Measurements from ENCODE around the gene GBA2. TPM values are rescaled to one million over a fixed set of nuclear protein-coding genes. Genes with fewer than 3 reads are reported as not detected.

Gene GBA2
- total and polyA plus RNA-seq, 11 donors = 52.1 to 96.2 (median 65.5) TPM

DNA sequence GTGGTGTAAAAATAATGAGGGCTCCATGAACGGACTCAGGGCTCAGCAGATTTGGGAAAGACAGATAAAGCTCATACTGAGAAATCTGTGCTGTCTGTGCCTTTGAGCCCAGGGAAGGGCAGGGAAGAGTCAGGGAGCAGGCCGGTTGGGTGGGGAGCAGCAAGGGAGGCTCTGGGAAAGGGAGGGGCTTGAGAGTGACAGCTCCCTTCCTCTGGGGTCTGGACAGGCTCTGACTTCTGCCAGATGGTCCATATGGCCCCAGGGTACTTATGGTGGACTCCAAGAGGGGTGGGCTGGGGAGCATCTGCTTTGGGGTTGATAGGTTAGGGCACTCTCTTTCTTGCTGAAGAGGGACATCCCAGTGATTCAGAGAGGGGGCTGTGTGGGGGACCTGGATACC is 44.4 kb upstream of the GBA2 start:
- no peak for ATAC-seq
- Histone ChIP-seq H3K27ac (no peak overlapping the region), H3K36me3 (peaks cover 0 to under 1% (median 0%) of the 10 kb centered on the region in 9 donors), H3K4me3 (peak overlapping the region in 4 of 12 donors; percentile 2 to 85 (median 51)), H3K4me1 (peaks cover 0 to 46% (median 30%) of the 10 kb centered on the region in 12 donors), H3K9me3 (no peaks in the 10 kb centered on the region), H3K27me3 (peaks cover 0 to 7% (median 0%) of the 10 kb centered on the region in 9 donors)
- TF ChIP-seq, protein P1, sequence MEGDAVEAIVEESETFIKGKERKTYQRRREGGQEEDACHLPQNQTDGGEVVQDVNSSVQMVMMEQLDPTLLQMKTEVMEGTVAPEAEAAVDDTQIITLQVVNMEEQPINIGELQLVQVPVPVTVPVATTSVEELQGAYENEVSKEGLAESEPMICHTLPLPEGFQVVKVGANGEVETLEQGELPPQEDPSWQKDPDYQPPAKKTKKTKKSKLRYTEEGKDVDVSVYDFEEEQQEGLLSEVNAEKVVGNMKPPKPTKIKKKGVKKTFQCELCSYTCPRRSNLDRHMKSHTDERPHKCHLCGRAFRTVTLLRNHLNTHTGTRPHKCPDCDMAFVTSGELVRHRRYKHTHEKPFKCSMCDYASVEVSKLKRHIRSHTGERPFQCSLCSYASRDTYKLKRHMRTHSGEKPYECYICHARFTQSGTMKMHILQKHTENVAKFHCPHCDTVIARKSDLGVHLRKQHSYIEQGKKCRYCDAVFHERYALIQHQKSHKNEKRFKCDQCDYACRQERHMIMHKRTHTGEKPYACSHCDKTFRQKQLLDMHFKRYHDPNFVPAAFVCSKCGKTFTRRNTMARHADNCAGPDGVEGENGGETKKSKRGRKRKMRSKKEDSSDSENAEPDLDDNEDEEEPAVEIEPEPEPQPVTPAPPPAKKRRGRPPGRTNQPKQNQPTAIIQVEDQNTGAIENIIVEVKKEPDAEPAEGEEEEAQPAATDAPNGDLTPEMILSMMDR (IDR thresholded peaks at IDR 0.05) = no peak
- TF ChIP-seq POLR2A (IDR thresholded peaks at IDR 0.05) = no peak
- intact Hi-C loops (cut with DNase I) = loop anchor here in 2 of 10 donors (5.0 to 10.0 kb wide), 2 partner anchors 34 to 231 kb away; partner anchors contain the start of genes FAM221B (in 1 of the 2) and TMEM8B (in 1 of the 2)
- DNase-seq = no peak
- 42 to 77% (median 51%) methylated on average over 2 of the region's 2 CpGs for WGBS, 4 donors

DNA sequence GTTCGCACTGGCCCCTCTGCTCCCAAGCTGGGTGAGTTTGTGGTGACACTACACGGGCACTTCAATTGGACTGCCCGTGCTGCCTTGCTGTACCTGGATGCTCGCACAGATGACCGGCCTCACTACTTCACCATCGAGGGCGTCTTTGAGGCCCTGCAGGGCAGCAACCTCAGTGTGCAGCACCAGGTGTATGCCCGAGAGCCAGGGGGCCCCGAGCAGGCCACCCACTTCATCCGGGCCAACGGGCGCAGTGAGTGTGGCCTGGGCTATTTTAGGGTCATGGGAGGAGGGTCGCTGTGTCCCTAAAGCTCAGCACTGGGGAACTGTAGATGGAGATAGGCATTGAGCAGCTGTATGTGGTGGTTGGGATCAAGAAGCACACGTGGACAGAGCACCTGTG is 43.8 kb upstream of the GBA2 start:
- TF ChIP-seq, protein P1 (IDR thresholded peaks at IDR 0.05) = no peak
- TF ChIP-seq POLR2A (IDR thresholded peaks at IDR 0.05) = no peak
- 85 to 87% (median 86%) methylated on average over 14 of the region's 14 CpGs for WGBS, 4 donors
- Histone ChIP-seq H3K4me1 (peaks cover 0 to 46% (median 30%) of the 10 kb centered on the region in 12 donors), H3K36me3 (no peaks in the 10 kb centered on the region), H3K4me3 (peak overlapping the region in 5 of 12 donors; percentile 3 to 85 (median 68)), H3K27ac (peak overlapping the region in 3 of 12 donors; percentile 17 to 88 (median 88)), H3K27me3 (peaks cover 0 to 7% (median 0%) of the 10 kb centered on the region in 9 donors), H3K9me3 (no peaks in the 10 kb centered on the region)
- intact Hi-C loops (cut with DNase I) = loop anchor here in 2 of 10 donors (5.0 to 10.0 kb wide), 2 partner anchors 34 to 232 kb away; partner anchors contain the start of genes FAM221B (in 1 of the 2) and TMEM8B (in 1 of the 2)
- ATAC-seq = no peak
- DNase-seq = no peak

DNA sequence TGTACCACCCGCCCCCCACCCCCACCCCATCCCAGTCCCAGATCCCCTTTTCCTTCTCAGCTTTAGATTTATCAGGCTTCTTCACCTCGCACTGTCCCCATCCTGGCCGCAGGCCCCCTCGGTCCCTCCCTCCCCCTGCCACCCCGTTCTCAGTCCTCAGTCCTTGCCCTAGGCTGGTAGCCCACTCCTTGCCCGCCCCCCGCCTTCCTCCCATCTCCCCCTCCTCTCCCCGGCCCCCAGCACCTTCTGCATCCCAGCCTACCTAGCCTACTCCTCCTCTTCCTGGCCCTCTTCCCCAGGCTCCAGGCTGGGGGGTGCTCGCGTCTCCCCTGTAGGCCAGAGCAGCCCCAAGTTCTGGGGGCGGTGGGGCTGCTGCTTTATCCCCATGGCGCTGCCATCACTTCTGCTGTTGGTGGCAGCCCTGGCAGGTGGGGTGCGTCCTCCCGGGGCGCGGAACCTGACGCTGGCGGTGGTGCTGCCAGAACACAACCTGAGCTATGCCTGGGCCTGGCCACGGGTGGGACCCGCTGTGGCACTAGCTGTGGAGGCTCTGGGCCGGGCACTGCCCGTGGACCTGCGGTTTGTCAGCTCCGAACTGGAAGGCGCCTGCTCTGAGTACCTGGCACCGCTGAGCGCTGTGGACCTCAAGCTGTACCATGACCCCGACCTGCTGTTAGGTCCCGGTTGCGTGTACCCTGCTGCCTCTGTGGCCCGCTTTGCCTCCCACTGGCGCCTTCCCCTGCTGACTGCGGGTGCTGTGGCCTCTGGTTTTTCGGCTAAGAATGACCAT is 43.2 kb upstream of the GBA2 start:
- Histone ChIP-seq H3K27me3 (peaks cover 0 to 7% (median 0%) of the 10 kb centered on the region in 9 donors), H3K36me3 (peaks cover 0 to under 1% (median 0%) of the 10 kb centered on the region in 9 donors), H3K4me1 (peaks cover 0 to 46% (median 30%) of the 10 kb centered on the region in 12 donors), H3K9me3 (no peaks in the 10 kb centered on the region), H3K27ac (peak overlapping the region in 10 of 12 donors; percentile 27 to 88 (median 84)), H3K4me3 (peak overlapping the region; percentile 45 to 96 (median 68))
- DNase-seq = peak in 4 of 5 donors; percentile 28 to 64 (median 41)
- intact Hi-C loops (cut with DNase I) = loop anchor here in 2 of 10 donors (5.0 to 10.0 kb wide), 2 partner anchors 35 to 233 kb away; partner anchors contain the start of genes FAM221B (in 1 of the 2) and TMEM8B (in 1 of the 2)
- no peak for TF ChIP-seq POLR2A (IDR thresholded peaks at IDR 0.05)
- TF ChIP-seq, protein P1 (IDR thresholded peaks at IDR 0.05) = no peak
- 60 to 84% (median 82%) methylated on average over 14 to 34 of the region's 34 CpGs for WGBS, 4 donors
- ATAC-seq = peak in 1 of 4 donors; percentile 1

All from heart left ventricle (tissue), 16 donors.